ENCODE data around the gene HOXD11.

- TF ChIP-seq REST (IDR thresholded peaks at IDR 0.05; ENCODE audit: borderline replicate concordance in 1 of 2, low read depth in 1 of 2, low read length in 2 of 2) (no peak), MNT (IDR thresholded peaks at IDR 0.05) (no peak), TARDBP (CRISPR knock-in tag; IDR thresholded peaks at IDR 0.05) (no peak), KDM1A (CRISPR knock-in tag; IDR thresholded peaks at IDR 0.05) (no peak), BRCA1 (CRISPR knock-in tag; IDR thresholded peaks at IDR 0.05) (no peak), RFX5 (IDR thresholded peaks at IDR 0.05; ENCODE audit: low read depth, low read length) (no peak), CENPBD1 (CRISPR knock-in tag; IDR thresholded peaks at IDR 0.05; ENCODE audit: borderline replicate concordance, low read depth) (no peak)
Observed at GRCh38 chr2:176104316-176105077, 2.6 kb upstream of the HOXD11 start.
